Measurements from ENCODE around the gene CDK5. TPM values are rescaled to one million over a fixed set of nuclear protein-coding genes. Genes with fewer than 3 reads are reported as not detected.

Gene CDK5
- total RNA-seq, 1 donor from 2014 or later = 27.0 TPM

DNA sequence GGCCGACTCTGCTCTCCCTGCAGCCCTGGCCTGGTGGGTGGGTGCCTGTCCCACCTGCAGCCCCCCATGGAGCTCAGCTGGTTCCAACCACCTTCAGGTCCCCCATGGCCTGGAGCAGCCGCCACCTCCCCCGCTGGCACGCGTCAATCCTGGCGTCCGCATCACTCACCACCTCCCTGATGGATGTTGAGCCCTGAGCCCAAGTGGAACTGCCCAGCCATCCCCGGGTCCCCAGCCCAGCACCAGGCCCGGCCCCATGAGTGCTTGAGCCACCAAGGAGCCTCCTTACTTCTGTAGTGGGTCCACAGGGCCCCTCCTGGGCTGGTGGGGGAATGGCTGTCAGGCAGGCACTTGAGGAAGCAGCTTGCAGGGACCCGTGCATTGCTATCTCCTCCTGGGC lies 43.2 kb upstream of the CDK5 start:
- TF ChIP-seq, protein P1, sequence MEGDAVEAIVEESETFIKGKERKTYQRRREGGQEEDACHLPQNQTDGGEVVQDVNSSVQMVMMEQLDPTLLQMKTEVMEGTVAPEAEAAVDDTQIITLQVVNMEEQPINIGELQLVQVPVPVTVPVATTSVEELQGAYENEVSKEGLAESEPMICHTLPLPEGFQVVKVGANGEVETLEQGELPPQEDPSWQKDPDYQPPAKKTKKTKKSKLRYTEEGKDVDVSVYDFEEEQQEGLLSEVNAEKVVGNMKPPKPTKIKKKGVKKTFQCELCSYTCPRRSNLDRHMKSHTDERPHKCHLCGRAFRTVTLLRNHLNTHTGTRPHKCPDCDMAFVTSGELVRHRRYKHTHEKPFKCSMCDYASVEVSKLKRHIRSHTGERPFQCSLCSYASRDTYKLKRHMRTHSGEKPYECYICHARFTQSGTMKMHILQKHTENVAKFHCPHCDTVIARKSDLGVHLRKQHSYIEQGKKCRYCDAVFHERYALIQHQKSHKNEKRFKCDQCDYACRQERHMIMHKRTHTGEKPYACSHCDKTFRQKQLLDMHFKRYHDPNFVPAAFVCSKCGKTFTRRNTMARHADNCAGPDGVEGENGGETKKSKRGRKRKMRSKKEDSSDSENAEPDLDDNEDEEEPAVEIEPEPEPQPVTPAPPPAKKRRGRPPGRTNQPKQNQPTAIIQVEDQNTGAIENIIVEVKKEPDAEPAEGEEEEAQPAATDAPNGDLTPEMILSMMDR (IDR thresholded peaks at IDR 0.05; ENCODE audit: insufficient read depth, low read length, poor library complexity, severe bottlenecking) = no peak
- no peaks in the 10 kb centered on the region for H3K27me3 ChIP-seq (ENCODE audit: control insufficient read depth, insufficient read depth, low read length)
- H3K36me3 ChIP-seq (ENCODE audit: control insufficient read depth, insufficient read depth, low read length) = no peaks in the 10 kb centered on the region
- DNase-seq (ENCODE audit: low read depth) = no peak
- H3K4me3 ChIP-seq (ENCODE audit: low read depth, low read length) = no peak overlapping the region

DNA sequence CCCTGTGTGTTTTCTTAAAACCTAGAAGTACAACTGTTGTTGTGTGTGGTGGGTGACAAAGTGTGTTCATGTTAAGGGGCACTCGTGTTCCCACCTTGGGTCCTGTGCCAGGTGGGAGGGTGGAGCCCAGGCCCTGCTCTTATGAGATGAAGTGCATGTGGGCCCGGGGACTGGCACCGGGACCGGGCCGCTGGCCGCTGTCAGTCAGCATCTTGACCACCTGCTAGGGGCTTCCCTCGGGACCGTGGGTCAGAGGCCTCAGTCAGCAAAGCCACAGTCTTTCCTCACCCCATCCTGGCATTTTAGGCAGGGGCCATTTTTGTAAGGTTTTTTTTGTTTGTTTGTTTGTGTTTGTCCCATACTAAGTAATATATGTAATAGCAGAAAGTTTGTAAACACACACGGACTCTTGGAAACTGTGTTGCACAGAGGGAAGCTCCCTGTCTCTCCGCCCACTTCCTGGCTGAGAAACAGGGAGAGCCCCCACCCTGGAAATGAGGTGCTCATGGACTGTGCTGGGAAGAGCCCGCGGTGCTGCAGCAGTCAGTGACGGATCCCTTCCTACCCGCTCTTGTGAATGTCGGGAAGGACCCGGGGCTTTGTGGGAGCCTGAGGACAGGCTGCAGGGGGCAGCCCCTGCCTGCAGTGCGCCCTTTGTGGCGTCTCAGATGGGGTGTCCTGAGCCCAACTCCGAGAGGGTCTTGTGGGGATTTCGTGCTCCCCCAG lies 42.0 kb upstream of the CDK5 start:
- TF ChIP-seq, protein P1 (IDR thresholded peaks at IDR 0.05; ENCODE audit: insufficient read depth, low read length, poor library complexity, severe bottlenecking) = no peak
- no peak for DNase-seq (ENCODE audit: low read depth)
- no peaks in the 10 kb centered on the region for H3K36me3 ChIP-seq (ENCODE audit: control insufficient read depth, insufficient read depth, low read length)
- no peaks in the 10 kb centered on the region for H3K27me3 ChIP-seq (ENCODE audit: control insufficient read depth, insufficient read depth, low read length)
- no peak overlapping the region for H3K4me3 ChIP-seq (ENCODE audit: low read depth, low read length)

GRCh38 chr7:151095828-151096475 lies 38.3 kb upstream of the CDK5 start:
- Histone ChIP-seq H3K4me3 (ENCODE audit: low read depth, low read length) (no peak overlapping the region), H3K36me3 (ENCODE audit: control insufficient read depth, insufficient read depth, low read length) (no peaks in the 10 kb centered on the region), H3K27me3 (ENCODE audit: control insufficient read depth, insufficient read depth, low read length) (no peaks in the 10 kb centered on the region)
- TF ChIP-seq, protein P1 (IDR thresholded peaks at IDR 0.05; ENCODE audit: insufficient read depth, low read length, poor library complexity, severe bottlenecking) = no peak
- DNase-seq (ENCODE audit: low read depth) = no peak

GRCh38 chr7:151095123-151095797 lies 37.6 kb upstream of the CDK5 start:
- no peak overlapping the region for H3K4me3 ChIP-seq (ENCODE audit: low read depth, low read length)
- DNase-seq (ENCODE audit: low read depth) = no peak
- H3K36me3 ChIP-seq (ENCODE audit: control insufficient read depth, insufficient read depth, low read length) = no peaks in the 10 kb centered on the region
- TF ChIP-seq, protein P1 (IDR thresholded peaks at IDR 0.05; ENCODE audit: insufficient read depth, low read length, poor library complexity, severe bottlenecking) = no peak
- no peaks in the 10 kb centered on the region for H3K27me3 ChIP-seq (ENCODE audit: control insufficient read depth, insufficient read depth, low read length)

GRCh38 chr7:151094675-151095074 lies 37.0 kb upstream of the CDK5 start:
- DNase-seq (ENCODE audit: low read depth) = no peak
- Histone ChIP-seq H3K27me3 (ENCODE audit: control insufficient read depth, insufficient read depth, low read length) (no peaks in the 10 kb centered on the region), H3K4me3 (ENCODE audit: low read depth, low read length) (no peak overlapping the region), H3K36me3 (ENCODE audit: control insufficient read depth, insufficient read depth, low read length) (no peaks in the 10 kb centered on the region)
- TF ChIP-seq, protein P1 (IDR thresholded peaks at IDR 0.05; ENCODE audit: insufficient read depth, low read length, poor library complexity, severe bottlenecking) = no peak
